Measurements from ENCODE around the gene BNIP3. TPM values are rescaled to one million over a fixed set of nuclear protein-coding genes. Genes with fewer than 3 reads are reported as not detected.
A peak's percentile ranks its signal among the peaks of the same experiment; 100 is the strongest.

The BNIP3 gene
- total and polyA plus RNA-seq, 2 of the 13 experiments (the other 11 are each of a cell fraction or from before 2014, with no cell fraction given) = 73.7 to 223 TPM

DNA sequence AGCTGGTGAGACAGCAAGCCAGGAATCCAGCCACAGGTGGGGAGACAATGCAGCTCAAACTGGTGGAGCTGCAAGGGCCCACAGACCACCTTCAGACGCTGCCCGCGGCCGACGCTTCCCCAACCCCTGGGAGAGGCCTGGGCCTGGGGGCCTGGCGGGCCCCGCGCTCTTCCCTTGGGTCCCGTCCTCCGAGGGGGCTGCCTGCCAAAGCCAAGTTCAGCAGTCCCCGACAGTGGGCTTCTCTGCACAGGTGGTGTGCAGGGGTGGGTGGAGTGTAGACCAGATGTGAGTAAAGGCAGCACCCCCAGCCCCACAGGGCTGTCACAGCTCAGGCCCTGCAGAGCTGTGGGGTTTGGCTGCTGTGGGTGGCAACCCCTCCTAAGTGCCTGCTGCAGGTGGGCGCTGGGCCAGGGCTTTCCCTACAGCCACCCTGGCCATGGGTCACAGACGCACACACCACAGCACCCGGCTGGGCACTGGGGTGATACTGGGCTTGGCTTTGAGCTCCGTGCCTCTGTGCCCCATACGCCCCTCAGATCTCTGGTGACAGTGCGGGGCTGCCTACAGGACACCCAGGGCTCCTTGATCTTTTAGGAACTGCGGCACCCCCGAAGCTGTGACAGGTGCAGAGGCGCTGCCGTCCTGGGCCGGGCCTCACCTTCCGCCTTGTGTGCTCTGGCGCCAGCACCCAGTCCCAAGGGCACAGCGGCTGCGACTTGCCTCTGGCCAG is 20.5 kb downstream of the BNIP3 start:
- FAIRE-seq = no peak
- H3K4me2 ChIP-seq (ENCODE audit: low read depth, low read length) = no peak overlapping the region
- H3K4me3 ChIP-seq (replicated peaks in 1 of 3; ENCODE audit: insufficient read depth in 1 of 3, low read depth in 2 of 3, low read length in 3 of 3) = no peak overlapping the region
- in situ Hi-C loops (cut with HindIII; ENCODE audit: extremely low pct_ligation_motif_present, low pct_unique_long_range_greater_than_20kb) = no loop called here
- WGBS (ENCODE audit: low lambda C conversion rate) = 97% methylated on average over 16 of the region's 26 CpGs
- H3K9ac ChIP-seq (ENCODE audit: insufficient read depth, low read depth, low read length) = no peak overlapping the region
- no TSS peak for BruUV-seq (replicated peaks)
- H3K4me1 ChIP-seq (ENCODE audit: insufficient read depth, low read length) = no peaks in the 10 kb centered on the region
- H4K20me1 ChIP-seq (ENCODE audit: insufficient read depth, low read length) = no peaks in the 10 kb centered on the region
- CTCF ChIA-PET (ENCODE audit: low intra/inter-chr PET ratio, low total read pairs) = no interaction called here
- TF ChIP-seq AGO2 (optimal IDR thresholded peaks at IDR 0.05; ENCODE audit: low read depth, low read length) (peak; percentile 81), MTERF4 (CRISPR knock-in tag; IDR thresholded peaks at IDR 0.05) (no peak)
- no peaks in the 10 kb centered on the region for H3K9me3 ChIP-seq (ENCODE audit: low read length)
- no peak for DNase-seq (ENCODE audit: low spot score)
- no peaks in the 10 kb centered on the region for H3K79me2 ChIP-seq (ENCODE audit: insufficient read depth, low read length)
- no peaks in the 10 kb centered on the region for H3K27me3 ChIP-seq (ENCODE audit: control insufficient read depth in 1 of 2, insufficient read depth in 2 of 2, low read length in 2 of 2)
- intact Hi-C loops (cut with micrococcal nuclease; ENCODE audit: unreplicated experiment) = no loop called here
- no peak overlapping the region for H3K27ac ChIP-seq (ENCODE audit: extremely low read length, insufficient read depth, low read length)
- peaks cover 14 to 18% of the 10 kb centered on the region in 2 experiments; a peak in 4 of 5 replicates for H3K36me3 ChIP-seq (replicated peaks in 1 of 2; ENCODE audit: control insufficient read depth in 1 of 2, insufficient read depth in 2 of 2, low read length in 2 of 2)
- POLR2A ChIA-PET = no interaction called here
- no peak overlapping the region for H2AFZ ChIP-seq (ENCODE audit: low read length)
- ATAC-seq = peak; percentile 39

- Histone ChIP-seq H3K27me3 (ENCODE audit: control insufficient read depth in 1 of 2, insufficient read depth in 2 of 2, low read length in 2 of 2) (no peaks in the 10 kb centered on the region), H3K4me1 (ENCODE audit: insufficient read depth, low read length) (no peaks in the 10 kb centered on the region), H3K79me2 (ENCODE audit: insufficient read depth, low read length) (no peaks in the 10 kb centered on the region), H2AFZ (ENCODE audit: low read length) (no peak overlapping the region), H3K9ac (ENCODE audit: insufficient read depth, low read depth, low read length) (no peak overlapping the region), H3K27ac (ENCODE audit: extremely low read length, insufficient read depth, low read length) (no peak overlapping the region), H3K36me3 (replicated peaks in 1 of 2; ENCODE audit: control insufficient read depth in 1 of 2, insufficient read depth in 2 of 2, low read length in 2 of 2) (peaks cover 17 to 24% of the 10 kb centered on the region in 2 experiments; a peak in 4 of 5 replicates), H3K4me2 (ENCODE audit: low read depth, low read length) (no peak overlapping the region), H4K20me1 (ENCODE audit: insufficient read depth, low read length) (no peaks in the 10 kb centered on the region), H3K9me3 (ENCODE audit: low read length) (no peaks in the 10 kb centered on the region), H3K4me3 (replicated peaks in 1 of 3; ENCODE audit: insufficient read depth in 1 of 3, low read depth in 2 of 3, low read length in 3 of 3) (no peak overlapping the region)
- DNase-seq (ENCODE audit: low spot score) = no peak
- intact Hi-C loops (cut with micrococcal nuclease; ENCODE audit: unreplicated experiment) = no loop called here
- ATAC-seq = peak; percentile 30
- no TSS peak for BruUV-seq (replicated peaks)
- FAIRE-seq = no peak
- in situ Hi-C loops (cut with HindIII; ENCODE audit: extremely low pct_ligation_motif_present, low pct_unique_long_range_greater_than_20kb) = no loop called here
- POLR2A ChIA-PET = no interaction called here
- TF ChIP-seq AGO2 (optimal IDR thresholded peaks at IDR 0.05; ENCODE audit: low read depth, low read length) = peak; percentile 83
- TF ChIP-seq ZC3H13 (CRISPR knock-in tag; IDR thresholded peaks at IDR 0.05) = peak; percentile 70; the same call in 1 of the 2 replicates
- no peak for TF ChIP-seq NRL (CRISPR knock-in tag; IDR thresholded peaks at IDR 0.05; ENCODE audit: borderline replicate concordance)
- 96% methylated on average over 13 of the region's 18 CpGs for WGBS (ENCODE audit: low lambda C conversion rate)
- CTCF ChIA-PET (ENCODE audit: low intra/inter-chr PET ratio, low total read pairs) = no interaction called here
These were observed 21.1 kb downstream of the BNIP3 start for GRCh38 chr10:131960631-131961046.

Data from HepG2 (cell line).